ENCODE results near the gene GUCA2B.

GRCh38 chr1:42108309-42108708, 44.9 kb upstream of the GUCA2B start:
- TF ChIP-seq POLR2A (IDR thresholded peaks at IDR 0.05): no peak
- TF ChIP-seq, protein P1, sequence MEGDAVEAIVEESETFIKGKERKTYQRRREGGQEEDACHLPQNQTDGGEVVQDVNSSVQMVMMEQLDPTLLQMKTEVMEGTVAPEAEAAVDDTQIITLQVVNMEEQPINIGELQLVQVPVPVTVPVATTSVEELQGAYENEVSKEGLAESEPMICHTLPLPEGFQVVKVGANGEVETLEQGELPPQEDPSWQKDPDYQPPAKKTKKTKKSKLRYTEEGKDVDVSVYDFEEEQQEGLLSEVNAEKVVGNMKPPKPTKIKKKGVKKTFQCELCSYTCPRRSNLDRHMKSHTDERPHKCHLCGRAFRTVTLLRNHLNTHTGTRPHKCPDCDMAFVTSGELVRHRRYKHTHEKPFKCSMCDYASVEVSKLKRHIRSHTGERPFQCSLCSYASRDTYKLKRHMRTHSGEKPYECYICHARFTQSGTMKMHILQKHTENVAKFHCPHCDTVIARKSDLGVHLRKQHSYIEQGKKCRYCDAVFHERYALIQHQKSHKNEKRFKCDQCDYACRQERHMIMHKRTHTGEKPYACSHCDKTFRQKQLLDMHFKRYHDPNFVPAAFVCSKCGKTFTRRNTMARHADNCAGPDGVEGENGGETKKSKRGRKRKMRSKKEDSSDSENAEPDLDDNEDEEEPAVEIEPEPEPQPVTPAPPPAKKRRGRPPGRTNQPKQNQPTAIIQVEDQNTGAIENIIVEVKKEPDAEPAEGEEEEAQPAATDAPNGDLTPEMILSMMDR (IDR thresholded peaks at IDR 0.05): no peak
